GM12872 (cell line): ENCODE measurements around the gene ADAP1.

Experiments
- TF ChIP-seq, protein P1 (sequence below): IDR thresholded peaks from 3 replicates; pipeline ENCODE4 v1.5.1; 2011; ENCODE audit warnings: low read depth, mild to moderate bottlenecking, low read length, moderate library complexity; ENCODE audit not compliant: insufficient read depth

Gene ADAP1

DNA sequence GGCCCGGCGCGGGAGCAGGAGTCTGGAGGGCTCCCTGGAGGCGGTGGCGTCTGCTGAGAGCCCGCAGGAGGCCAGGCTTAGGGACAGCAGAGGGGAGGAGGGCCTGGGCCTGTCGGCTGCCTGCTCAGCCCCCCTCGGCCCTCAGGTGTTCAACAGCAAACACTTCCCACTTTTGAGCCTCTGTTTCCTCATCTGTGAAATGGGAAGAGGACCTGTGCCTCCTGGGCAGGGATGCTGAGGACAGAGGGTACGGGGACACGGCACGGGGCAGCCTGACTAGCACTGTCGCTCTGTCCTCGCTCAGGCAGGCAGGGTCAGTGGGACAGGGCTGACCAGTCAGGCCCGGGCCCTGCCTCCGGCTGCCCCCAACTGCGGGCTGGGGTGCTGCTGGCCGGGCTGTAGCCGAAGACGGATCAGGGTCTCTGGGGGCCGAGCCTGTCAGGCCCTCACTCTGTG, 29.2 kb upstream of the ADAP1 start:
- TF ChIP-seq, protein P1, sequence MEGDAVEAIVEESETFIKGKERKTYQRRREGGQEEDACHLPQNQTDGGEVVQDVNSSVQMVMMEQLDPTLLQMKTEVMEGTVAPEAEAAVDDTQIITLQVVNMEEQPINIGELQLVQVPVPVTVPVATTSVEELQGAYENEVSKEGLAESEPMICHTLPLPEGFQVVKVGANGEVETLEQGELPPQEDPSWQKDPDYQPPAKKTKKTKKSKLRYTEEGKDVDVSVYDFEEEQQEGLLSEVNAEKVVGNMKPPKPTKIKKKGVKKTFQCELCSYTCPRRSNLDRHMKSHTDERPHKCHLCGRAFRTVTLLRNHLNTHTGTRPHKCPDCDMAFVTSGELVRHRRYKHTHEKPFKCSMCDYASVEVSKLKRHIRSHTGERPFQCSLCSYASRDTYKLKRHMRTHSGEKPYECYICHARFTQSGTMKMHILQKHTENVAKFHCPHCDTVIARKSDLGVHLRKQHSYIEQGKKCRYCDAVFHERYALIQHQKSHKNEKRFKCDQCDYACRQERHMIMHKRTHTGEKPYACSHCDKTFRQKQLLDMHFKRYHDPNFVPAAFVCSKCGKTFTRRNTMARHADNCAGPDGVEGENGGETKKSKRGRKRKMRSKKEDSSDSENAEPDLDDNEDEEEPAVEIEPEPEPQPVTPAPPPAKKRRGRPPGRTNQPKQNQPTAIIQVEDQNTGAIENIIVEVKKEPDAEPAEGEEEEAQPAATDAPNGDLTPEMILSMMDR = no peak

DNA sequence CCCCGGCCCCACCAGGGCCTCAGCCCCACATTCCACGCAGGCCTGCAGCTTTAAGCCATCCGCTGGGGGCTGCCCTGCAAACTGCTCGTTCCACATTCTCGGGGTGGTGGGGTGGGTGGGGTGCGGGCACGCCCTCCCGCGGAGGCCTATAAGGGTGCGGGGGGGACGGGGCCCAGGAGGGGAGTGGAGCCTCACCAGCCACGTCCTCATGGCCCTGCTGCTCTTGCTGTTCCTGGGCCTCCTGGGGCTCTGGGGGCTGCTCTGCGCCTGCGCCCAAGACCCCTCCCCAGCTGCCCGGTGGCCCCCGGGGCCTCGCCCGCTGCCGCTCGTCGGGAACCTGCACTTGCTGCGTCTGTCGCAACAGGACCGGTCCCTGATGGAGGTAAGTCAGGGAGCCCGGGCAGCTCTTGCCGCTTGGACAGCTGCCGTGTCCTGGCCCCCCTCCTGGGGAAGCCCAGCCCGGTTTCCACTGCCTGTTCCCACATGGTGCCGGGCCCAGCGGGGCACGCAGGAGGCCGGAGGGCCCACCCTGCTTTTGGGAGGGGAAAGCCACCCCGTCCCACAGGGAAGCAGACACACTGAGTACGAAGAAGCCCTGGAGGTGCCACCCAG, 28.6 kb upstream of the ADAP1 start, which contains the start of gene CYP2W1:
Gene CYP2W1 (plus strand): TSS at position 178 of the 612 bp plus-strand sequence. CDS start 31 bp downstream, at position 209.
- TF ChIP-seq, protein P1 = no peak

GRCh38 chr7:982511-983003, 28.1 kb upstream of the ADAP1 start:
- TF ChIP-seq, protein P1 = no peak

DNA sequence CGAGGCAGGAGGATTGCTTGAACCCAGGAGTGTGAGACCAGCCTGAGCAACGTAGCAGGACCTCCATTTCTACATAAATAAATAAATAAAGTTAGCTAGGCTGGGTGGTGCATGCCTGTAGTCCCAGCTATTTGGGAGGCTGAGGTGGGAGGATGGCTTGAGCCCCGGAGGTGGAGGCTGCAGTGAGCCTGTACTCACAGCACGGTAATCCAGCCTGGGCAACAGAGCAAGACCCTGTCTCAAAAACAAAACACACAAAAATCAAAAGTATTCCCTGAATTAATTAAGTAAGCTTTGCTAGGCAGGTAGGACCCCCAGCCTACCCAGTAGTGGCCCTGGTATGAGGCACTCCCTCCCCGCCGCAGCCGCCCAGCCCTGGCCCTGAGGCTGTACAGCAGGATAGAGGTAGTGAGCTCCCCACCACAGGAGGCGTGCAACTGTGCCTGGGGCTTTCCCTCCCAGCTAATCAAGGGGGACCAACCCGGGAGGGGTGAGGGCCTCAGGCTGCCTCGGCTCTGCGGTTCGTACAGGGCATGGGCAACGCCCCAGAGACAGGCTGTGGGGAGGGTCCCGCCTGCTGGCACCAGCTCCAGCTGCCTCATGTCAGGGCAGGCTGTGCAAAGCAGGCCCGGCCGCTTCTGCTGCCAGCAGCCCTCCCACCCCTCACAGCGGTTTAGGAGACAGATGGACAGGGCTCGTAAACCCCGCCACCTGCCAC, 27.5 kb upstream of the ADAP1 start:
- TF ChIP-seq, protein P1 = no peak

GRCh38 chr7:979886-980571, 25.5 kb upstream of the ADAP1 start:
- TF ChIP-seq, protein P1 = no peak

DNA sequence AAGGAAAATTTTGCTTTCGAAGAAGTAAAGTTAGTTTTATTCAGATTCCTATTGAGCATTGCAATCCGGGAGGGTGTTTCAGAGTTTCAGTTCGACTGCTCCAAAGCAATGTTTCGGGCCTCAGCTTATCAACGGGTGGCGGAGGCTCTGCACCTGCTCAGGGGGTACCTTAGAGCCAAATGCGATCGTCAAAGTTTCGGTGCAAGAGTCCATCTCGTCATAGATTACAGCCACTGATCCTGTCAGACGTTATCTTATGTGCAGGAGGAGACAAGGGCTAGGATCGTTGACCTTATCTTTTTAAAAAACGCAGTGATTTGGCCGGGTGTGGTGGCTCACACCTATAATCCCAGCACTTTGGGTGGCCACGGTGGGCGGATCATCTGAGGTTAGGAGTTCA, 24.7 kb upstream of the ADAP1 start:
- TF ChIP-seq, protein P1 = no peak

- TF ChIP-seq, protein P1 = no peak
These were observed 24.1 kb upstream of the ADAP1 start for GRCh38 chr7:978416-979091.
